Left ventricle myocardium inferior (tissue), 1 donor: ENCODE data around the gene SOX18. TPM values are rescaled to one million over a fixed set of nuclear protein-coding genes. Genes with fewer than 3 reads are reported as not detected.

Source experiments
- DNase-seq: peaks from one replicate; pipeline ENCODE4 v3.0.0-alpha.2; 2020
- H3K27ac ChIP-seq: fragments of 200-600 bp; replicated peaks from 2 replicates; pipeline ENCODE4 v1.8.0; 2021
- H3K27me3 ChIP-seq: fragments of 200-600 bp; 2 replicates; pipeline ENCODE4 v1.8.0; 2021; ENCODE audit warnings: low read depth
- H3K36me3 ChIP-seq: fragments of 200-600 bp; 2 replicates; pipeline ENCODE4 v1.8.0; 2021
- H3K4me1 ChIP-seq: fragments of 200-600 bp; 2 replicates; pipeline ENCODE4 v1.8.0; 2021
- H3K4me3 ChIP-seq: fragments of 200-600 bp; 2 replicates; pipeline ENCODE4 v1.8.0; 2021; ENCODE audit warnings: mild to moderate bottlenecking, moderate library complexity
- H3K9me3 ChIP-seq: fragments of 200-600 bp; replicated peaks from 2 replicates; pipeline ENCODE4 v1.8.0; 2021
- intact Hi-C: fragments of 100-400 bp; cut with micrococcal nuclease; formaldehyde crosslinking; loops from one replicate; pipeline ENCODE4 v1.11.0; 2022
- long read RNA-seq: library from polyadenylated mRNA; unstranded; transcript quantifications from one replicate; pipeline ENCODE4 v2.0.0, GENCODE V29; 2021
- total RNA-seq: library from RNA; stranded (reverse); fragmentation: NEBNext Ultra II Directional; extraction: Animal tissue kit (Norgen Biotek cat#: 25700); gene quantifications from one replicate; pipeline ENCODE4 v1.2.1, GENCODE V29; 2021
- TF ChIP-seq, protein P1 (sequence below): fragments of 200-600 bp; IDR thresholded peaks from 2 replicates; pipeline ENCODE4 v1.8.0; 2021; ENCODE audit warnings: antibody characterized with exemption, mild to moderate bottlenecking, borderline replicate concordance
- donor health status: DM: no; HTN: yes; CAD: no; lungs with severe emphysema.

SOX18 gene
- 30.5 TPM for total RNA-seq
- long read RNA-seq, transcript SOX18-201 (2 exons, 1,864 nt) = major isoform, 35 of 45 reads
- long read RNA-seq, partial matches to known transcripts = 0 of 45 reads
- long read RNA-seq, other reads (novel, unspliced or antisense) = 10 of 45 reads

DNA sequence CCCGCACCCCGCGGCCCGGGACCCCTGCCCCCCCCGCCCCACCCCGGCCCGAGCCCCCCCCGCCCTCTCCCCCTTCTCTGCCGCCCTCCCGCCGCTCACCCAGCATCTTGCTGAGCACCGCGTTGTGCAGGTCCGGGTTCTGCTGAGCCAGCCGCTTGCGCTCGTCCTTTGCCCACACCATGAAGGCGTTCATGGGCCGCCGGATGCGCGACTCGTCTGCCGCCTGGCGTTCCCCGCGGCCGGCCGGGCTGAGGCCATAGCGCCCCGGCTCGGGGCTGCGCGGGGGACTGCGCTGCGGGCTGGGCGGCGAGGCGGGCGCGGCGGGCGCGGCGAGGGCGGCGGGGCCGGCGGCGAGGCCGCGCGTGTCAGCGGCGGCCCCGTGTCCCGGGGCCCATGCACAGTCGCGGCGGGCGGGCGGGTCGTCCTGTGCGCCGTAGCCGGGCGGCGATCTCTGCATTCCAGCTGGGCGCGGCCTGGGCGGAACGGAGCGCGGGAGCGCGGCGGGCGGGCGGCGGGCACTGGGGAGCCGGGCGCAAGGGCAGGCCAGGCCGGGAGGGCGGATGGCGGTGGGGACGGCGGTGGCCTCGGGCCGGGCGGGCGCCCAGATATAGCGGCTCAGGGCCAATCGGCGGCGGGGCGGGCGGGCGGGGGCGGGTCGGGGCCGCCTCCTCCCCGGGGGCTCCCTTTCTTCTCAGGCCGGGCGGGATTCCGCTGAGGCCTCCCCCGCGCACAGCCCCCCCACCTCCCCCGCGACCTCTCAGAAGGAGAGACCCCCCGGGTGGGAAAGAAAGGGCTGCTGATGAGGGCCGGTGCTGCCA, at the start of gene SOX18:
Gene SOX18, minus strand, starts transcription at position 580 of the 818 bp plus-strand sequence. Its CDS starts 123 bp downstream, at position 457.
- peaks cover 19% of the 10 kb centered on the region for H3K36me3 ChIP-seq
- peaks cover 94% of the 10 kb centered on the region for H3K27me3 ChIP-seq
- peaks cover 45% of the 10 kb centered on the region for H3K4me1 ChIP-seq
- TF ChIP-seq, protein P1, sequence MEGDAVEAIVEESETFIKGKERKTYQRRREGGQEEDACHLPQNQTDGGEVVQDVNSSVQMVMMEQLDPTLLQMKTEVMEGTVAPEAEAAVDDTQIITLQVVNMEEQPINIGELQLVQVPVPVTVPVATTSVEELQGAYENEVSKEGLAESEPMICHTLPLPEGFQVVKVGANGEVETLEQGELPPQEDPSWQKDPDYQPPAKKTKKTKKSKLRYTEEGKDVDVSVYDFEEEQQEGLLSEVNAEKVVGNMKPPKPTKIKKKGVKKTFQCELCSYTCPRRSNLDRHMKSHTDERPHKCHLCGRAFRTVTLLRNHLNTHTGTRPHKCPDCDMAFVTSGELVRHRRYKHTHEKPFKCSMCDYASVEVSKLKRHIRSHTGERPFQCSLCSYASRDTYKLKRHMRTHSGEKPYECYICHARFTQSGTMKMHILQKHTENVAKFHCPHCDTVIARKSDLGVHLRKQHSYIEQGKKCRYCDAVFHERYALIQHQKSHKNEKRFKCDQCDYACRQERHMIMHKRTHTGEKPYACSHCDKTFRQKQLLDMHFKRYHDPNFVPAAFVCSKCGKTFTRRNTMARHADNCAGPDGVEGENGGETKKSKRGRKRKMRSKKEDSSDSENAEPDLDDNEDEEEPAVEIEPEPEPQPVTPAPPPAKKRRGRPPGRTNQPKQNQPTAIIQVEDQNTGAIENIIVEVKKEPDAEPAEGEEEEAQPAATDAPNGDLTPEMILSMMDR = no peak
- no peaks in the 10 kb centered on the region for H3K9me3 ChIP-seq
- H3K27ac ChIP-seq = peak within 1 kb of the TSS; percentile 95
- intact Hi-C loops = no loop called here
- DNase-seq = peak; percentile 64
- H3K4me3 ChIP-seq = peak within 1 kb of the TSS; percentile 71

DNA sequence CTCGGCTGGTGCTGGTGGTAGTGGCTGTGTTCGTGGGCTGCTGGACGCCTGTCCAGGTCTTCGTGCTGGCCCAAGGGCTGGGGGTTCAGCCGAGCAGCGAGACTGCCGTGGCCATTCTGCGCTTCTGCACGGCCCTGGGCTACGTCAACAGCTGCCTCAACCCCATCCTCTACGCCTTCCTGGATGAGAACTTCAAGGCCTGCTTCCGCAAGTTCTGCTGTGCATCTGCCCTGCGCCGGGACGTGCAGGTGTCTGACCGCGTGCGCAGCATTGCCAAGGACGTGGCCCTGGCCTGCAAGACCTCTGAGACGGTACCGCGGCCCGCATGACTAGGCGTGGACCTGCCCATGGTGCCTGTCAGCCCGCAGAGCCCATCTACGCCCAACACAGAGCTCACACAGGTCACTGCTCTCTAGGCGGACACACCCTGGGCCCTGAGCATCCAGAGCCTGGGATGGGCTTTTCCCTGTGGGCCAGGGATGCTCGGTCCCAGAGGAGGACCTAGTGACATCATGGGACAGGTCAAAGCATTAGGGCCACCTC, 49.1 kb upstream of the SOX18 start:
- TF ChIP-seq, protein P1 = no peak
- no peak for DNase-seq
- H3K27me3 ChIP-seq = peaks cover 72% of the 10 kb centered on the region

DNA sequence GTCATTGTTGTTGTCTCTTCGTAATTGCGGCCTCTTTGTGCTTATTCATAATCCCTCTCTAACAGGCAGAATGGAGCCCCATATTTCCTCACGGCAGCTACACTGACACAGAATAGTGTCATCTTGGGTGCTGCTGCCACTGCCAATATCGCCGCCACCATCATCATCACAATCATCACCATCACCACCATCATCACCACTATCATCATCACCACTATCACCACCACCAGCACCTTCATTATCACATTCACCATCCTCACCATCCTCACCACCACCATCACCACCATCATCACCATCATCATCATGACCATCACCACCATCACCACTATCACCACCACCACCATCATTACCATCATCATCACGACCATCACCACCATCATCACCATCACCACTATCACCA, 47.1 kb upstream of the SOX18 start:
- H3K36me3 ChIP-seq = no peaks in the 10 kb centered on the region
- peaks cover 59% of the 10 kb centered on the region for H3K27me3 ChIP-seq
- H3K27ac ChIP-seq = no peak overlapping the region
- intact Hi-C loops = no loop called here
- peaks cover under 1% of the 10 kb centered on the region for H3K4me1 ChIP-seq
- TF ChIP-seq, protein P1 = no peak
- no peak overlapping the region for H3K4me3 ChIP-seq
- no peak for DNase-seq
- H3K9me3 ChIP-seq = no peaks in the 10 kb centered on the region

More for the DNA sequence above, 49.1 kb upstream of the SOX18 start:
- no peaks in the 10 kb centered on the region for H3K36me3 ChIP-seq
- intact Hi-C loops = no loop called here
- peaks cover 14% of the 10 kb centered on the region for H3K4me1 ChIP-seq
- H3K4me3 ChIP-seq = no peak overlapping the region
- no peaks in the 10 kb centered on the region for H3K9me3 ChIP-seq
- H3K27ac ChIP-seq = no peak overlapping the region

DNA sequence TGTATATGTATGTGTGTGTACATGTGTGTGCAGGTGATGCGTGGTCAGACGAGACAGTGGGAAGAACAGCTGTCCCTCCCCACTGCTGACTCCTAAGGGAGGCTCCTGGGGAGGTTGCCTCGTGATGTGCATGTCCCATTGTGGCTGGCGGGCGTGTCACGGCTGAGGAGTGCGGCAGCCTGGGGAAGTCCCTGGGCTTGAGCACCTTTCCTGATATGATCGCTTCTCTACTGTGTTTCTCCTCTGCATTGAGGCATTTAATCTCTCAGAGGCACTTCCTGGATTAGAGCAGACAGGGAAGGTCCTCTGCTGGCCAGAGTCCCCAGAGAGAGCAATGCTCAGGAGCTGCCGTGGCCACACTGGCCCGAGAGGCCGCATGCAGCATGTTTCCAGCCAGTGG, 46.5 kb upstream of the SOX18 start:
- Histone ChIP-seq H3K4me3 (no peak overlapping the region), H3K36me3 (no peaks in the 10 kb centered on the region), H3K27ac (no peak overlapping the region), H3K4me1 (no peaks in the 10 kb centered on the region), H3K27me3 (peaks cover 53% of the 10 kb centered on the region), H3K9me3 (no peaks in the 10 kb centered on the region)
- no peak for DNase-seq
- intact Hi-C loops = no loop called here
- TF ChIP-seq, protein P1 = no peak

DNA sequence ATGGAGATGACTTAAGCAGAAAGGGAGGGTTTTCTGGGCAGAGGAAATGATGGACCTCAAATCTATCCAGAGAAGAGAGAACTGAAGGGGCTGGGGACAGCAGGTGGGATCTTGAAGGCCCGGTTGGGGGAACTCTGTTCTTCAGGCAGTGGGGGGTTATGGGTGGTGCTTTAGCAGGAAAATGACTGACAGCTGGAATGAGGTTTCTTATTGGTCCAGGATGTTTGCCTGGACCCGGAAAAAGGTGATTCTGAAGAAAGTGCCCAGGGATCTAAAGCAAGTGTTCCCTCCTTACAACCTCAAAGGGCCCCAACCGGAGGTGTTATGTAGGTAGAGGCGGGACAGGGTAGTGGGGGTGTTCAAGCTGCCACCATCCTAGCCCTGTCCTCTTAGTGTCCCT, 46.0 kb upstream of the SOX18 start:
- Histone ChIP-seq H3K27me3 (peaks cover 48% of the 10 kb centered on the region), H3K36me3 (no peaks in the 10 kb centered on the region), H3K27ac (no peak overlapping the region), H3K4me1 (no peaks in the 10 kb centered on the region), H3K4me3 (no peak overlapping the region), H3K9me3 (no peaks in the 10 kb centered on the region)
- intact Hi-C loops = no loop called here
- TF ChIP-seq, protein P1 = no peak
- DNase-seq = no peak
